ENCODE measurements around the gene LMO4. TPM values are rescaled to one million over a fixed set of nuclear protein-coding genes. Genes with fewer than 3 reads are reported as not detected.

The LMO4 gene
- total RNA-seq, 1 donor from 2014 or later: 53.8 TPM

- Histone ChIP-seq H3K27ac (no peak overlapping the region), H3K36me3 (no peaks in the 10 kb centered on the region), H3K4me1 (no peaks in the 10 kb centered on the region), H3K4me3 (no peak overlapping the region), H3K27me3 (no peaks in the 10 kb centered on the region), H3K9me3 (no peaks in the 10 kb centered on the region)
- peak in 1 of 2 donors; percentile 2 for DNase-seq (ENCODE audit: extremely low spot score in 2 of 2)
- intact Hi-C loops (cut with DNase I): no loop called here
- no peak for TF ChIP-seq POLR2AphosphoS5 (IDR thresholded peaks at IDR 0.05; ENCODE audit: insufficient read depth in 1 of 2, low read depth in 1 of 2)
- no peak for TF ChIP-seq POLR2A (IDR thresholded peaks at IDR 0.05)
- TF ChIP-seq CTCF (IDR thresholded peaks at IDR 0.05): no peak
Observed at GRCh38 chr1:87307306-87307705, 21.4 kb upstream of the LMO4 start.

GRCh38 chr1:87307931-87308330 lies 20.7 kb upstream of the LMO4 start:
- Histone ChIP-seq H3K27ac (no peak overlapping the region), H3K27me3 (no peaks in the 10 kb centered on the region), H3K4me3 (no peak overlapping the region), H3K36me3 (no peaks in the 10 kb centered on the region), H3K4me1 (no peaks in the 10 kb centered on the region), H3K9me3 (no peaks in the 10 kb centered on the region)
- no peak for TF ChIP-seq POLR2A (IDR thresholded peaks at IDR 0.05)
- TF ChIP-seq CTCF (IDR thresholded peaks at IDR 0.05): no peak
- no peak for TF ChIP-seq POLR2AphosphoS5 (IDR thresholded peaks at IDR 0.05; ENCODE audit: insufficient read depth in 1 of 2, low read depth in 1 of 2)
- intact Hi-C loops (cut with DNase I): no loop called here
- DNase-seq (ENCODE audit: extremely low spot score in 2 of 2): peak in 1 of 2 donors; percentile 5

GRCh38 chr1:87314091-87314490 lies 14.6 kb upstream of the LMO4 start:
- no peak for TF ChIP-seq CTCF (IDR thresholded peaks at IDR 0.05)
- TF ChIP-seq POLR2AphosphoS5 (IDR thresholded peaks at IDR 0.05; ENCODE audit: insufficient read depth in 1 of 2, low read depth in 1 of 2): no peak
- no peak for TF ChIP-seq POLR2A (IDR thresholded peaks at IDR 0.05)
- H3K27ac ChIP-seq: no peak overlapping the region
- H3K4me3 ChIP-seq: no peak overlapping the region
- no peaks in the 10 kb centered on the region for H3K36me3 ChIP-seq
- peak in 1 of 2 donors; percentile 44 for DNase-seq (ENCODE audit: extremely low spot score in 2 of 2)
- H3K9me3 ChIP-seq: no peaks in the 10 kb centered on the region
- intact Hi-C loops (cut with DNase I): no loop called here
- no peaks in the 10 kb centered on the region for H3K27me3 ChIP-seq
- no peaks in the 10 kb centered on the region for H3K4me1 ChIP-seq

GRCh38 chr1:87318056-87318650 lies 10.5 kb upstream of the LMO4 start:
- no peaks in the 10 kb centered on the region for H3K4me1 ChIP-seq
- H3K27me3 ChIP-seq: no peaks in the 10 kb centered on the region
- H3K4me3 ChIP-seq: no peak overlapping the region
- H3K27ac ChIP-seq: no peak overlapping the region
- no peak for DNase-seq (ENCODE audit: extremely low spot score in 2 of 2)
- TF ChIP-seq CTCF (IDR thresholded peaks at IDR 0.05) (no peak), POLR2AphosphoS5 (IDR thresholded peaks at IDR 0.05; ENCODE audit: insufficient read depth in 1 of 2, low read depth in 1 of 2) (no peak), POLR2A (IDR thresholded peaks at IDR 0.05) (no peak)
- intact Hi-C loops (cut with DNase I): no loop called here
- no peaks in the 10 kb centered on the region for H3K9me3 ChIP-seq
- H3K36me3 ChIP-seq: no peaks in the 10 kb centered on the region

GRCh38 chr1:87318806-87319205 lies 9.9 kb upstream of the LMO4 start:
- no peaks in the 10 kb centered on the region for H3K36me3 ChIP-seq
- H3K27ac ChIP-seq: no peak overlapping the region
- no peak overlapping the region for H3K4me3 ChIP-seq
- no peak for DNase-seq (ENCODE audit: extremely low spot score in 2 of 2)
- no peak for TF ChIP-seq CTCF (IDR thresholded peaks at IDR 0.05)
- TF ChIP-seq POLR2AphosphoS5 (IDR thresholded peaks at IDR 0.05; ENCODE audit: insufficient read depth in 1 of 2, low read depth in 1 of 2): no peak
- no peak for TF ChIP-seq POLR2A (IDR thresholded peaks at IDR 0.05)
- intact Hi-C loops (cut with DNase I): no loop called here
- H3K9me3 ChIP-seq: no peaks in the 10 kb centered on the region
- H3K4me1 ChIP-seq: no peaks in the 10 kb centered on the region
- H3K27me3 ChIP-seq: no peaks in the 10 kb centered on the region

All from vagina (tissue), 2 donors.